Effector memory CD4-positive, alpha-beta T cell (primary cell): ENCODE results near the gene LIPT1.

ENCODE experiments used
- DNase-seq, 3 donors: peaks; one replicate each; pipeline ENCODE4 v3.0.0-alpha.2; 2020
- H3K27ac ChIP-seq: 2 replicates; pipeline ENCODE4 v1.7.0; 2013; ENCODE audit warnings: mild to moderate bottlenecking, low read length, moderate library complexity; ENCODE audit not compliant: insufficient read depth, poor library complexity, severe bottlenecking
- H3K27me3 ChIP-seq: replicated peaks from 2 replicates; pipeline ENCODE4 v1.7.0; 2013; ENCODE audit warnings: mild to moderate bottlenecking, low read length; ENCODE audit not compliant: insufficient read depth, control insufficient read depth, poor library complexity, severe bottlenecking
- H3K36me3 ChIP-seq: 2 replicates; pipeline ENCODE4 v1.7.0; 2013; ENCODE audit warnings: mild to moderate bottlenecking, low read length, moderate library complexity; ENCODE audit not compliant: control insufficient read depth, insufficient read depth
- H3K4me1 ChIP-seq: 2 replicates; pipeline ENCODE4 v1.7.0; 2013; ENCODE audit warnings: low read length, mild to moderate bottlenecking; ENCODE audit not compliant: control insufficient read depth, insufficient read depth, poor library complexity, severe bottlenecking
- H3K4me3 ChIP-seq: 2 replicates; pipeline ENCODE4 v1.7.0; 2013; ENCODE audit warnings: low read length, low read depth, mild to moderate bottlenecking; ENCODE audit not compliant: insufficient read depth, poor library complexity, severe bottlenecking
- H3K9me3 ChIP-seq: 2 replicates; pipeline ENCODE4 v1.7.0; 2013; ENCODE audit warnings: mild to moderate bottlenecking, low read length, moderate library complexity; ENCODE audit not compliant: control insufficient read depth

The LIPT1 gene

DNA sequence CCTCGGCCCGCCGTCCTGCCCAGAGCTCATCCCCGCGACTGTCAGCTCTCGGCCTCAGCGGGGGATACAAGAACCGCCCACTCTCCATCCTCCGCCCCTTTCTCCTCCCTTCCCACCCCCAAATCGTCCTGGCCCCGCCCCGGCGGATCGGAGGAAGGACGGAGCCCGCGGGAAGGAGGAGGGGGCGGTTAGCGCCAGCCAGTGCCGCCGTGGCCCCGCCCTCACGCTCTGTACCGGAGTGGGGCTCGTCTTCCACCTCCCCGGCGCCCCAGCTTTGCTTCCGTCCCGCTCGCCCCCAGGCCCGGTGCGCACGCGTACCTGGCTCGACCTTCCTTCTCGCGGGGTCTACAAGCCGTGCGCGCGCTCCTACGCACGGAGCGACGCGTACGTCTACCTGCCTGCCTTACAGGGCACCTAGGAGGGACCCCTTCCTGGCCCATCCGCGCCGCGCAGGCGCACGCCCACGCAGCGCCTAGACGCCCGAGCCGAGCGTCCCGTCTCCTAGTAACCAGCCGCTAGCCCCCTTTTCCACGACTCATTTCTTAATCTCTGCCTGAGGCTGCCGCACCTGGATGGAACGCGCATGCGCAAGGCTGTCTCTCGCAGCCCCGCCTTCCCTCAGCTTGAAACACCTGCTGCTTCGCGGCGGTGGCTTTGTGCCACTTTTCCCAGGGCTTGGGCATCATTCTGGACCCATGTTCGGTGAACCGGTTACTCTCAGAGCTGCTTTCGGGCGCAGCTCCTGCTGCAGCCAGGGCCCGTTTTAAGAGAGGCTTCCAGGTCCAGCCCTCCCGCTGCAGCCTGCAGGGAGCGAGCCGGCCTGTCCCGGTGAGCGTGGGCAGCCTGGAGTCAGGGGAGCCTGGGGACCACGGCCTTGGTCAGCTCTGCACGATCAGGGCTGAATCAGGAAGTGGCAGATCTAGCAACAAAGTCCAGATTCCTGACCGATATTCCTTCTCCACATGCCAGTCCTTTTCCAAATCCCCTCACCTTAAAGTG lies 13.4 kb upstream of the LIPT1 start, which contains the start of gene C2orf15:
Gene C2orf15, plus strand, starts transcription at position 598 of the 999 bp plus-strand sequence. CDS start 8,852 bp downstream, outside the sequence.
- Histone ChIP-seq H3K9me3 (no peaks in the 10 kb centered on the region), H3K4me1 (peaks cover 4% of the 10 kb centered on the region), H3K36me3 (no peaks in the 10 kb centered on the region), H3K27me3 (no peaks in the 10 kb centered on the region), H3K4me3 (peak within 1 kb of the TSS; percentile 69), H3K27ac (peak within 1 kb of the TSS; percentile 81)
- peak; percentile 95 to 96 (median 96) for DNase-seq

- H3K9me3 ChIP-seq = no peaks in the 10 kb centered on the region
- H3K4me3 ChIP-seq = no peak overlapping the region
- peaks cover 8% of the 10 kb centered on the region for H3K4me1 ChIP-seq
- no peaks in the 10 kb centered on the region for H3K27me3 ChIP-seq
- H3K36me3 ChIP-seq = no peaks in the 10 kb centered on the region
- no peak for DNase-seq
- no peak overlapping the region for H3K27ac ChIP-seq
Measured at GRCh38 chr2:99150706-99151105, 4.1 kb upstream of the LIPT1 start.

GRCh38 chr2:99152199-99152895 lies 2.4 kb upstream of the LIPT1 start:
- Histone ChIP-seq H3K27ac (no peak overlapping the region), H3K36me3 (no peaks in the 10 kb centered on the region), H3K4me3 (no peak overlapping the region), H3K27me3 (no peaks in the 10 kb centered on the region), H3K9me3 (no peaks in the 10 kb centered on the region), H3K4me1 (peaks cover 11% of the 10 kb centered on the region)
- no peak for DNase-seq

- Histone ChIP-seq H3K27me3 (no peaks in the 10 kb centered on the region), H3K36me3 (no peaks in the 10 kb centered on the region), H3K27ac (peak overlapping the region; percentile 94), H3K9me3 (no peaks in the 10 kb centered on the region), H3K4me3 (peak overlapping the region; percentile 92), H3K4me1 (peaks cover 11% of the 10 kb centered on the region)
- DNase-seq = no peak
Measured at GRCh38 chr2:99153921-99154604, 704 bp upstream of the LIPT1 start.

- Histone ChIP-seq H3K4me3 (no peak overlapping the region), H3K27me3 (no peaks in the 10 kb centered on the region), H3K9me3 (no peaks in the 10 kb centered on the region), H3K36me3 (peaks cover 10% of the 10 kb centered on the region), H3K4me1 (peaks cover 11% of the 10 kb centered on the region), H3K27ac (no peak overlapping the region)
- no peak for DNase-seq
Measured at GRCh38 chr2:99156891-99157290, 2.1 kb downstream of the LIPT1 start.

DNA sequence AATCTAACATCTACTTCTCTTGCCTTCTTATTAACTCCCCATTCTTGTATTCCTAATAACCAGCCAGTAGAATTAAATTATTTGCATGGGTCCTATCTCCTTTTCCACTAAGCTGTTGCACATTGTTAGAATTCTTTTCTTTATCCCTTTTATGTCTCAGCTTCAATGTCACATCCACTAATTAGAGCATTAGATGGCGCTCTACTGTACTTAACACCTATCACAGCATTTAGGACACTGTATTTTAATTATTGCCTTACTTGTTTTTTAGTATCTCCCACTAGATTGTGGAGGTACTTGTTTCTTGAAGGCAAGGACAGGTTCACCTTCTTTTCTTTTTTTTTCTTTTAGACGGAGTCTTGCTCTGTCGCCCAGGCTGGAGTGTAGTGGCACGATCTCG lies 3.8 kb downstream of the LIPT1 start:
- H3K9me3 ChIP-seq = no peaks in the 10 kb centered on the region
- no peak for DNase-seq
- no peaks in the 10 kb centered on the region for H3K27me3 ChIP-seq
- peaks cover 11% of the 10 kb centered on the region for H3K4me1 ChIP-seq
- no peak overlapping the region for H3K4me3 ChIP-seq
- H3K27ac ChIP-seq = no peak overlapping the region
- peaks cover 10% of the 10 kb centered on the region for H3K36me3 ChIP-seq

GRCh38 chr2:99159594-99159993 lies 4.8 kb downstream of the LIPT1 start:
- Histone ChIP-seq H3K4me3 (no peak overlapping the region), H3K9me3 (no peaks in the 10 kb centered on the region), H3K27ac (no peak overlapping the region), H3K4me1 (peaks cover 3% of the 10 kb centered on the region), H3K36me3 (peaks cover 10% of the 10 kb centered on the region), H3K27me3 (no peaks in the 10 kb centered on the region)
- DNase-seq = no peak

DNA sequence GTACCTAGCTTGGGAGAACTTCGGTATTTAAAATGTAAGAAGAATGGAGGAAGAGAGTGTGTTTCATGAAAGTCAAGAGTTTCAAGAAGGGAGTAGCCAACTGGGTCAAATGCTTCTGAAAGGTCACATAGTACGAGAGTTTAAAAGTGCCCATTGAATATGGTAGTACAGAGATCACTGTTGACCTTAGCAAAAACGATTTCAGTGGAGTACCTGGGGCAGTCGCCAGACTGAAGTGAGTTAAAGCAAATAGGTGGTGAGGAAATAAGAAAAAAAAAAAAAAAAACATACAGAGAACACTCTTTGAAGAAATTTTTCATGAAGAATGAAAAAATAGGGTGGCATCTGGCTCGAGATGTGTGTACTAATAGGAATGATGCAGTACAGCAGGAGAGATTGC lies 11.5 kb downstream of the LIPT1 start:
- H3K4me3 ChIP-seq = no peak overlapping the region
- H3K4me1 ChIP-seq = no peaks in the 10 kb centered on the region
- H3K9me3 ChIP-seq = no peaks in the 10 kb centered on the region
- H3K27me3 ChIP-seq = no peaks in the 10 kb centered on the region
- DNase-seq = no peak
- H3K36me3 ChIP-seq = peaks cover 41% of the 10 kb centered on the region
- H3K27ac ChIP-seq = no peak overlapping the region

GRCh38 chr2:99169534-99169933 lies 14.8 kb downstream of the LIPT1 start:
- H3K27me3 ChIP-seq = no peaks in the 10 kb centered on the region
- no peak overlapping the region for H3K4me3 ChIP-seq
- no peaks in the 10 kb centered on the region for H3K4me1 ChIP-seq
- H3K9me3 ChIP-seq = no peaks in the 10 kb centered on the region
- no peak for DNase-seq
- peak overlapping the region; percentile 9 for H3K27ac ChIP-seq
- H3K36me3 ChIP-seq = peaks cover 49% of the 10 kb centered on the region
